Adrenal gland (tissue), 12 donors: ENCODE results near the gene HTR2A. TPM values are rescaled to one million over a fixed set of nuclear protein-coding genes. Genes with fewer than 3 reads are reported as not detected.
A peak's percentile ranks its signal among the peaks of the same experiment; 100 is the strongest.

Source experiments
- DNase-seq, 7 donors: peaks; one replicate each; pipeline ENCODE4 v3.0.0-alpha.2; 2019 to 2020
- H3K27ac ChIP-seq, 5 donors: fragments of 200-600 bp; sonication (generic) in 4 of 5; 1 replicate in 3 of 5; 2 replicates in 2 of 5; pipeline versions ENCODE4 v1.5.1 to v1.8.0; 2016 to 2020; ENCODE audit warnings: mild to moderate bottlenecking in 1 of 5
- H3K27me3 ChIP-seq: fragments of 200-600 bp; 2 replicates; pipeline ENCODE4 v1.8.0; 2021
- H3K36me3 ChIP-seq, 2 donors: fragments of 200-600 bp; replicated peaks in 1 of 2; 1 replicate in 1 of 2; 2 replicates in 1 of 2; pipeline versions ENCODE4 v1.5.1 to v1.8.0; 2018 to 2022
- H3K4me1 ChIP-seq, 2 donors: fragments of 200-600 bp; replicated peaks in 1 of 2; 1 replicate in 1 of 2; 2 replicates in 1 of 2; pipeline versions ENCODE4 v1.5.1 to v1.8.0; 2018 to 2021
- H3K4me3 ChIP-seq, 4 donors: fragments of 200-600 bp; sonication (generic) in 3 of 4; one replicate each; pipeline ENCODE4 v1.5.1; 2016 to 2018
- H3K9me3 ChIP-seq, 3 donors: fragments of 200-600 bp; sonication (generic) in 1 of 3; replicated peaks in 1 of 3; 1 replicate in 2 of 3; 2 replicates in 1 of 3; pipeline versions ENCODE4 v1.5.1 to v1.8.0; 2016 to 2021
- CTCF ChIP-seq, 6 experiments: fragments of 450-650 bp in 4 of 6; fragments of 200-600 bp in 2 of 6; sonication (generic) in 1 of 6; IDR thresholded peaks; 1 replicate in 5 of 6; 2 replicates in 1 of 6; pipeline versions ENCODE4 v1.5.1 to v1.8.0; 2016 to 2021; ENCODE audit warnings: antibody characterized with exemption in 6 of 6, mild to moderate bottlenecking in 2 of 6, moderate library complexity in 1 of 6
- POLR2A ChIP-seq, 2 donors: fragments of 450-650 bp; IDR thresholded peaks; one replicate each; pipeline ENCODE4 v1.6.1; 2017; ENCODE audit warnings: antibody characterized with exemption in 2 of 2, mild to moderate bottlenecking in 2 of 2, moderate library complexity in 1 of 2
- WGBS, 4 donors: extraction: QIAGEN DNeasy Blood & Tissue Kit in 2 of 4; methylation state at CpG; one replicate each; pipeline versions ENCODE4 v1.1.5 to v1.1.7; 2013 to 2017; 5-methylcytosine and 5-hydroxymethylcytosine counted together
- intact Hi-C, 2 donors: fragments of 100-400 bp; cut with DNase I; formaldehyde crosslinking; loops; one replicate each; pipeline versions ENCODE4 v1.14.1 to v1.15.0; 2022 to 2023
- polyA plus RNA-seq, 3 donors: library from polyadenylated mRNA; stranded (reverse); fragments of 200-250 nt in 2 of 3; fragments of 350-450 nt in 1 of 3; fragmentation: Illumina TruSeq in 1 of 3; extraction: RNeasy Lipid Tissue Mini Kit (QIAGEN cat#74804) in 1 of 3; gene quantifications; one replicate each; pipeline ENCODE4 v1.2.3, GENCODE V29; 2013 to 2014
- total RNA-seq, 9 donors: library from RNA; depleted of rRNA in 4 of 9; stranded (reverse); fragments of >200 nt in 4 of 9; fragments of 120-200 nt in 1 of 9; fragmentation: NEBNext Ultra II Directional in 1 of 9; extraction: Animal tissue kit (Norgen Biotek cat#: 25700) in 1 of 9; gene quantifications; one replicate each; pipeline versions ENCODE4 v1.1.0 to v1.2.4, GENCODE V29; 2013 to 2023
- donor health status: healthy with polysubstance abuse.
- donor health status: Bipolar disorder and iron deficiency.
- donor health status: DM: yes; HTN: yes; CAD: no.
- donor health status: DM: no; HTN: no; CAD: no.
- donor health status: DM: no; HTN: no; CAD: no.
- donor health status: DM: yes; HTN: yes; CAD: no.

The HTR2A gene
- total and polyA plus RNA-seq, 12 donors, result 0.06 to 0.38 (median 0.19) TPM; not detected in 6

- H3K27me3 ChIP-seq, result no peaks in the 10 kb centered on the region
- intact Hi-C loops, result no loop called here
- 85 to 95% (median 89%) methylated on average over 5 of the region's 5 CpGs for WGBS, 4 donors
Measured at GRCh38 chr13:46803586-46803985, 93.3 kb downstream of the HTR2A start.

GRCh38 chr13:46801858-46802257 is 95.0 kb downstream of the HTR2A start:
- WGBS, 4 donors, result 53 to 73% (median 62%) methylated on average over 1 of the region's 1 CpG
- TF ChIP-seq CTCF (IDR thresholded peaks at IDR 0.05), result no peak
- TF ChIP-seq POLR2A (IDR thresholded peaks at IDR 0.05), result no peak
- H3K27me3 ChIP-seq, result no peaks in the 10 kb centered on the region
- no peak overlapping the region for H3K27ac ChIP-seq
- H3K4me3 ChIP-seq, result no peak overlapping the region
- H3K9me3 ChIP-seq, result no peaks in the 10 kb centered on the region
- H3K4me1 ChIP-seq, result no peaks in the 10 kb centered on the region
- H3K36me3 ChIP-seq, result no peaks in the 10 kb centered on the region
- no peak for DNase-seq
- intact Hi-C loops, result no loop called here

More at GRCh38 chr13:46803586-46803985, 93.3 kb downstream of the HTR2A start:
- no peak overlapping the region for H3K27ac ChIP-seq
- TF ChIP-seq CTCF (IDR thresholded peaks at IDR 0.05) (no peak), POLR2A (IDR thresholded peaks at IDR 0.05) (no peak)
- no peak overlapping the region for H3K4me3 ChIP-seq
- DNase-seq, result no peak
- H3K36me3 ChIP-seq, result no peaks in the 10 kb centered on the region
- no peaks in the 10 kb centered on the region for H3K9me3 ChIP-seq
- H3K4me1 ChIP-seq, result no peaks in the 10 kb centered on the region

GRCh38 chr13:46799139-46799538 is 97.7 kb downstream of the HTR2A start:
- WGBS, 4 donors, result 76 to 84% (median 81%) methylated on average over 4 of the region's 4 CpGs
- H3K4me1 ChIP-seq, result peaks cover 4 to 22% of the 10 kb centered on the region in 2 donors
- no peaks in the 10 kb centered on the region for H3K36me3 ChIP-seq
- H3K27ac ChIP-seq, result no peak overlapping the region
- H3K9me3 ChIP-seq, result no peaks in the 10 kb centered on the region
- no peaks in the 10 kb centered on the region for H3K27me3 ChIP-seq
- TF ChIP-seq CTCF (IDR thresholded peaks at IDR 0.05) (no peak), POLR2A (IDR thresholded peaks at IDR 0.05) (no peak)
- intact Hi-C loops, result no loop called here
- DNase-seq, result no peak
- H3K4me3 ChIP-seq, result no peak overlapping the region

GRCh38 chr13:46797501-46798237 is 99.2 kb downstream of the HTR2A start:
- no peak for DNase-seq
- intact Hi-C loops, result no loop called here
- Histone ChIP-seq H3K36me3 (no peaks in the 10 kb centered on the region), H3K27me3 (no peaks in the 10 kb centered on the region), H3K4me1 (peaks cover 4 to 33% of the 10 kb centered on the region in 2 donors), H3K4me3 (peak overlapping the region in 1 of 4 donors; percentile 65), H3K27ac (peak overlapping the region in 4 of 5 donors; percentile 85 to 93 (median 90)), H3K9me3 (no peaks in the 10 kb centered on the region)
- 52 to 66% (median 57%) methylated on average over 9 of the region's 9 CpGs for WGBS, 4 donors
- peak in 1 of 6 experiments; percentile 5 for TF ChIP-seq CTCF (IDR thresholded peaks at IDR 0.05)
- no peak for TF ChIP-seq POLR2A (IDR thresholded peaks at IDR 0.05)
